ENCODE measurements around the gene SLC6A16. TPM values are rescaled to one million over a fixed set of nuclear protein-coding genes. Genes with fewer than 3 reads are reported as not detected.
A peak's percentile ranks its signal among the peaks of the same experiment; 100 is the strongest.
"Not testable (repeated sequence)": the region's sequence is repeated elsewhere in the genome, so short reads cannot be mapped to it uniquely, and the experiment has no call there.

SLC6A16 gene
- total RNA-seq, 1 donor from 2014 or later, result not detected

DNA sequence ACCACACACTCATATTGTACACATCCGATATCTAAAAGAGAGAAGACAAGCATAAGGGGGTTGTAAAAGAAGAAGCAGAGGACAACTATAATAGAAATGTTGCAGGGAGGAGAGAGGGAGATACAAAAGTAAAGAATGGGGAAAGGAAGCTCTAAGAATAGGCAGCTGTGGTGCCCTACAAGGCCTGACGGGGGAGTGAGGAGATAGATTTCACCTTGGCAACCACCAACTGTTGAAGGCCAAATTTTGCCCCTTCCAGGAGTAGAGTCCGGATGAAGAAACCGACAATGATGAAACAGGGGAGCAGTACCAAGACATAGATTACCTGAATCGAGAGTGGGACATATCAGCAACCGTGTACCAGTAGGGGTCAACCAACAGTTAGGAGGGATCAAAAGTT, 15.9 kb downstream of the SLC6A16 start:
- Histone ChIP-seq H3K36me3 (ENCODE audit: control insufficient read depth in 3 of 3, insufficient read depth in 3 of 3, low read length in 3 of 3) (no peaks in the 10 kb centered on the region), H3K4me1 (ENCODE audit: control insufficient read depth in 3 of 3, insufficient read depth in 3 of 3, low read length in 3 of 3) (no peaks in the 10 kb centered on the region), H3K9ac (ENCODE audit: low read depth in 1 of 3, low read length in 3 of 3) (no peak overlapping the region), H3K27me3 (ENCODE audit: control insufficient read depth in 3 of 3, insufficient read depth in 3 of 3, low read length in 3 of 3) (no peaks in the 10 kb centered on the region), H3K9me3 (ENCODE audit: control insufficient read depth in 3 of 3, low read length in 3 of 3) (no peaks in the 10 kb centered on the region), H3K27ac (ENCODE audit: low read depth, low read length) (no peak overlapping the region), H3K4me3 (ENCODE audit: low read length in 3 of 3) (no peak overlapping the region)

DNA sequence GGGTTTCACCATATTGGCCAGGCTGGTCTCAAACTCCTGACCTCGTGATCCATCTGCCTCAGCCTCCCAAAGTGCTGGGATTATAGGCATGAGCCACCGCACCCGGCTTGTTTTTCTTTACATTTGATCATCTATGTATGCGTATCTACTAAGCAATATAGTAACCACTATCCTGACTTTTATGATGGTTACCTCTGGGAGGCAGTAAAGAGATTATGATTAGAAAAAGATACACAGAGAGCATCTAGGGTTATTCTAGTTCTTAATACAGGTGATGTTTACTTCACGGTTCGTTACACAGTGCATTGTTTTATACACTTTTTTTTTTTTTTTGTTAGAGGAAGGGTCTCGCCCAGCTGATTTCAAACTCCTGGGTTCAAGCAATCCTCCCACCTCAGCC, 18.3 kb downstream of the SLC6A16 start:
- H3K9me3 ChIP-seq (ENCODE audit: control insufficient read depth in 3 of 3, low read length in 3 of 3); H3K4me3 ChIP-seq (ENCODE audit: low read length in 3 of 3); H3K27me3 ChIP-seq (ENCODE audit: control insufficient read depth in 3 of 3, insufficient read depth in 3 of 3, low read length in 3 of 3); H3K27ac ChIP-seq (ENCODE audit: low read depth, low read length); H3K9ac ChIP-seq (ENCODE audit: low read depth in 1 of 3, low read length in 3 of 3); H3K4me1 ChIP-seq (ENCODE audit: control insufficient read depth in 3 of 3, insufficient read depth in 3 of 3, low read length in 3 of 3); H3K36me3 ChIP-seq (ENCODE audit: control insufficient read depth in 3 of 3, insufficient read depth in 3 of 3, low read length in 3 of 3): not testable (repeated sequence)

DNA sequence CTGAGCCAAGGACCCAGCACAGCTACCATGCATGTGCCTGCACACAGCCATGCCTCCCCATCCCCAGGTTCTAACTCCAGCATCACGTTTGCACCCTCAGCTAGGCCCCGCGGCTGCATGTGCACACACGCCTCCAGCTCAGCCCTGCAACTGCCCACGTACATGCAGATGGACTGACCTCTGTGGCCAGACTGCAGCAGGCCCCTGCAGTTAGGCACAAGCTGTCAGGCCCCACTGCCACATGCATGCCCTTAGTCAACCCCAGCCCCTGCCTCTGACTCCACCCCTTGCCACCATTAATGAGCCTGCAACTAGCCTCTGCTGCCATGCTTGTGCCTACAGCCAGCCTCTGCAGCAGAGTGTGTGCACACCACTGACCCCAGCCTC, 23.1 kb downstream of the SLC6A16 start:
- Histone ChIP-seq H3K4me3 (ENCODE audit: low read length in 3 of 3) (no peak overlapping the region), H3K4me1 (ENCODE audit: control insufficient read depth in 3 of 3, insufficient read depth in 3 of 3, low read length in 3 of 3) (peaks cover 0 to 3% (median 0%) of the 10 kb centered on the region in 3 donors), H3K36me3 (ENCODE audit: control insufficient read depth in 3 of 3, insufficient read depth in 3 of 3, low read length in 3 of 3) (no peaks in the 10 kb centered on the region), H3K9me3 (ENCODE audit: control insufficient read depth in 3 of 3, low read length in 3 of 3) (no peaks in the 10 kb centered on the region), H3K9ac (ENCODE audit: low read depth in 1 of 3, low read length in 3 of 3) (no peak overlapping the region), H3K27me3 (ENCODE audit: control insufficient read depth in 3 of 3, insufficient read depth in 3 of 3, low read length in 3 of 3) (peaks cover 0 to 7% (median 0%) of the 10 kb centered on the region in 3 donors), H3K27ac (ENCODE audit: low read depth, low read length) (no peak overlapping the region)

DNA sequence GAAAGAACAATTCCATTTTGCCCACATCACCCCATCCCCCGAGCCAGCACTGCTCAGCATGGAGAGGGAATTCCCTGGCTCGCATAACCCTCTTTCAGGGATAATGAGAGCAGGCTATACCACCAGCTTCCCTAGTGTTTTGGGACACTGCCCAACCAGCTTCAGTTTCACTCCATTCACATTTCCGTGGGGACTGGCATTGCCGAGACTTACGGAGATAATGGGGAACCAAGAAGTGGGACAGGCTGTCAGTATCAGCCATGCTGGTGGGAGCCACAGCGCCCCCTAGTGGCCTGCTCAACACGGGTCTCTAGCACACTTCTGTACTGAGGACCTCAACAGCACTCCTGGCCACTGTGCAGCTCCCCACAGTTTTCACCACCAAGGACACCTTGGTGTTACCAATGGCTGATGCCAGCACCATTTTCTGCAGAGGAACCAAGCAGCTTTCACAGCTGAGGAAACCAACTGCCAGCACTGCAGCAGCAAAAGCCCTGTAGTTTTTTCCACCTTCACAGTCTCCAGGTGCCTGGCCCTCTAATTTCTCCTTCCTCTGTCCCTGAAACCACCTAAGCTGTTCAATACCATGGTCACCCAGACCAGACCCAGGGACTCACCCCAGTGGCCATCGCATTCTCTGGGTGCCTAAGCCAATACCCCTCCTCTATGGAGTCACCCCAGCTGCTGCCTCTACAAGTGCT, 23.7 kb downstream of the SLC6A16 start:
- Histone ChIP-seq H3K27ac (ENCODE audit: low read depth, low read length) (no peak overlapping the region), H3K27me3 (ENCODE audit: control insufficient read depth in 3 of 3, insufficient read depth in 3 of 3, low read length in 3 of 3) (peaks cover 0 to 7% (median 0%) of the 10 kb centered on the region in 3 donors), H3K4me1 (ENCODE audit: control insufficient read depth in 3 of 3, insufficient read depth in 3 of 3, low read length in 3 of 3) (peaks cover 0 to 3% (median 0%) of the 10 kb centered on the region in 3 donors), H3K9ac (ENCODE audit: low read depth in 1 of 3, low read length in 3 of 3) (no peak overlapping the region), H3K9me3 (ENCODE audit: control insufficient read depth in 3 of 3, low read length in 3 of 3) (no peaks in the 10 kb centered on the region), H3K36me3 (ENCODE audit: control insufficient read depth in 3 of 3, insufficient read depth in 3 of 3, low read length in 3 of 3) (no peaks in the 10 kb centered on the region), H3K4me3 (ENCODE audit: low read length in 3 of 3) (peak overlapping the region in 2 of 3 donors; percentile 40 to 49)

DNA sequence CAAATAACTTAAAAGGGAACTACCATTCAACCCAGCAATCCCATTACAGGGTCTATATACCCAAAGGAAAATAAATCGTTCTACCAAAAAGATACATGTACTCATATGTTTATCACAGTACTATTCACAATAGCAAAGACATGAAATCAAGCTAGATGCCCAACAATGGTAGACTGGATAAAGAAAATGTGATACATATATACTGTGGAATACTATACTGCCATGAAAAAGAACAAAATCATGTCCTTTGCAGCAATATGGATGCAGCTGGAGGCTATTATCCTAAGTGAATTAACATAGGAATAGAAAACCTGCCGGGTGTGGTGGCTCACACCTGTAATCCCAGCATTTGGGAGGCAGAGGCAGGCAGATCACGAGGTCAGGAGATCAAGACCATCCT, 26.3 kb downstream of the SLC6A16 start:
- not testable (repeated sequence) for H3K27ac ChIP-seq (ENCODE audit: low read depth, low read length); H3K4me3 ChIP-seq (ENCODE audit: low read length in 3 of 3); H3K9ac ChIP-seq (ENCODE audit: low read depth in 1 of 3, low read length in 3 of 3); H3K36me3 ChIP-seq (ENCODE audit: control insufficient read depth in 3 of 3, insufficient read depth in 3 of 3, low read length in 3 of 3); H3K9me3 ChIP-seq (ENCODE audit: control insufficient read depth in 3 of 3, low read length in 3 of 3); H3K27me3 ChIP-seq (ENCODE audit: control insufficient read depth in 3 of 3, insufficient read depth in 3 of 3, low read length in 3 of 3); H3K4me1 ChIP-seq (ENCODE audit: control insufficient read depth in 3 of 3, insufficient read depth in 3 of 3, low read length in 3 of 3)

DNA sequence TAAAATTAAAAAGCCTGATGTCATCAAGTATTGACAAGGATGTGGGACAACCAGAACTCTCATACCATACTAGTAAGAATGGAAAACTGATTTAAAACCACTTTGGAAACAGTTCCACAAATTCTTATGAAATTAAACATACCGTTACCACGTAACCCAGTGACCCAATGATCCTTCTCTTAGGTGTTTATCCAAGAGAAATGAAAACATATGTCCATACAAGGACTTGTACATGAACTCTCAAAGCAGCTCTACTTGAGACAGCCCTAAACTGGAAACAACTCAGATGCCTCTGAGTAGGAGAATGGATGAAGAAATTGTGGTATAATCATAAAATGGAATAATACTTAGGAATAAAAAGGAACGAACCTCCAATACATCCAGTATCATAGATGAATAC, 27.6 kb downstream of the SLC6A16 start:
- Histone ChIP-seq H3K36me3 (ENCODE audit: control insufficient read depth in 3 of 3, insufficient read depth in 3 of 3, low read length in 3 of 3) (no peaks in the 10 kb centered on the region), H3K4me3 (ENCODE audit: low read length in 3 of 3) (no peak overlapping the region), H3K4me1 (ENCODE audit: control insufficient read depth in 3 of 3, insufficient read depth in 3 of 3, low read length in 3 of 3) (peaks cover 0 to 3% (median 0%) of the 10 kb centered on the region in 3 donors), H3K9me3 (ENCODE audit: control insufficient read depth in 3 of 3, low read length in 3 of 3) (no peaks in the 10 kb centered on the region), H3K27me3 (ENCODE audit: control insufficient read depth in 3 of 3, insufficient read depth in 3 of 3, low read length in 3 of 3) (peaks cover 0 to 11% (median 0%) of the 10 kb centered on the region in 3 donors), H3K9ac (ENCODE audit: low read depth in 1 of 3, low read length in 3 of 3) (no peak overlapping the region), H3K27ac (ENCODE audit: low read depth, low read length) (no peak overlapping the region)

DNA sequence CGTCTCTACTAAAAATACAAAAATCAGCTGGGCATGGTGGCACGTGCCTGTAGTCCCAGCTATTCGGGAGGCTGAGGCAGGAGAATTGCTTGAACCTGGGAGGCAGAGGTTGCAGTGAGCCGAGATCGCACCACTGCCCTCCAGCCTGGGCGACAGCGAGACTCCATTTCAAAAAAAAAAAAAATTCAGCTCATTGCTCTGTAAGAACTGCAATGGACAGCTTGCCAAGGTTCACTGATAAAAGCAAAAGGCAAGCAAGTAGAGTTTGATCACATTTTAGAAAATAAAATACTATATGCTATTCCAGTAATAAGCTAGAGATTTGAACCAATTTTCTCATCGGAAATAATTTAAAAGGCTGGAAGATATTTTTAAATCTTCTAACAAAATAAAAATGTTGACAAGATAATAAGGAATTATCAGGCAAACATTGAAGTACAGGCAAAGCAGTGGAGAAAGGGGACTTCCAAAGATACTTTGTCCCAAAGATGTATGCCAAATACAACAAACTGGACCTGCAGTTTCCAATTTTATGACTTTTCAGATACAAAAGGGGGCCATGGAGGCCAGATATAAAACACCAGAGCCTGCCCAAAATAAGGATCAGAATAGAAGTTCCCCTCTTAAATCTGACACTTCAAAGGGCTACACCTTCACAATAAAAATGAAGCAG, 29.6 kb downstream of the SLC6A16 start:
- Histone ChIP-seq H3K36me3 (ENCODE audit: control insufficient read depth in 3 of 3, insufficient read depth in 3 of 3, low read length in 3 of 3) (no peaks in the 10 kb centered on the region), H3K27me3 (ENCODE audit: control insufficient read depth in 3 of 3, insufficient read depth in 3 of 3, low read length in 3 of 3) (peaks cover 0 to 4% (median 0%) of the 10 kb centered on the region in 3 donors), H3K4me1 (ENCODE audit: control insufficient read depth in 3 of 3, insufficient read depth in 3 of 3, low read length in 3 of 3) (no peaks in the 10 kb centered on the region), H3K27ac (ENCODE audit: low read depth, low read length) (no peak overlapping the region), H3K9me3 (ENCODE audit: control insufficient read depth in 3 of 3, low read length in 3 of 3) (no peaks in the 10 kb centered on the region), H3K4me3 (ENCODE audit: low read length in 3 of 3) (no peak overlapping the region), H3K9ac (ENCODE audit: low read depth in 1 of 3, low read length in 3 of 3) (no peak overlapping the region)

DNA sequence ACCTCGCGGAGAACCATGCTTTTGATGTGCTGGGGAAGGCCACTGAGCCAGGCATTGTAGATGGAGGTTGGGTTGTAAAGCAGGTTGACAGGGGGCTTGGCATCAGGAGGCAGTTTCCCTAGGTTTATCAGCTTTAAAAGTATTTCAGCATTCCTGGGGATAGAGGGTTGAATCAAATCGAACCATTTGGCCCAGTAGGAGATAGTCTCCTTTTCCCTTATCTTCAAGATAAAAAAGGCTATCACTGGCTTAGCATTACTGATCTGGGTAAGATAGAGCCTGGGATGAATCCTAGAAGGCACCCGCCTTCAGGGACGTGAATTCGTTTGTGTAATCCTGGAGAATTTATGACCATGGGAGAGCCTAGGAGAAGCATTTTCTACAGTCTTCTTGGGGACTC, 30.6 kb downstream of the SLC6A16 start:
- H3K9me3 ChIP-seq (ENCODE audit: control insufficient read depth in 3 of 3, low read length in 3 of 3), result no peaks in the 10 kb centered on the region
- no peak overlapping the region for H3K4me3 ChIP-seq (ENCODE audit: low read length in 3 of 3)
- H3K4me1 ChIP-seq (ENCODE audit: control insufficient read depth in 3 of 3, insufficient read depth in 3 of 3, low read length in 3 of 3), result no peaks in the 10 kb centered on the region
- H3K36me3 ChIP-seq (ENCODE audit: control insufficient read depth in 3 of 3, insufficient read depth in 3 of 3, low read length in 3 of 3), result peaks cover 0 to 2% (median 0%) of the 10 kb centered on the region in 3 donors
- H3K9ac ChIP-seq (ENCODE audit: low read depth in 1 of 3, low read length in 3 of 3), result no peak overlapping the region
- H3K27ac ChIP-seq (ENCODE audit: low read depth, low read length), result no peak overlapping the region
- peaks cover 0 to 4% (median 0%) of the 10 kb centered on the region in 3 donors for H3K27me3 ChIP-seq (ENCODE audit: control insufficient read depth in 3 of 3, insufficient read depth in 3 of 3, low read length in 3 of 3)

DNA sequence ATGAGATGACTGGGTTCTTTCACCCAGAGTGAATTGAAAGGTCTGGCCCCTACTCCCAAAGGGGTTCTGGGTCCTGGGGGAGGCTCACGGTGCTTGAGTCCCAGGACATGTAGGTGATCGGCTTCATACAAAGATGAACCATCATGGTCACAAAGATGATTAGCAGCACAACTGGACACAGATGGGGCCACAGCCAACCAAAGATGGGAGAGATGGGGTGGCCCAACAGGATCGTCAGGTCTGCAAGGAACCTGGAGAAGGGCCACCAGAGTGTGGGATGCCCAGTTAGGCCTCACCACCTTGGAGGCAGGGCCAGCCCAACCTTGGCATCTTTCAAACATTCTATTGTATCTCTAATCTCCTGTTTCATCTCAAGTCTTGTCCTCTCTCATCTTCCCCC, 34.5 kb downstream of the SLC6A16 start:
- H3K27me3 ChIP-seq (ENCODE audit: control insufficient read depth in 3 of 3, insufficient read depth in 3 of 3, low read length in 3 of 3), result peaks cover 0 to 4% (median 0%) of the 10 kb centered on the region in 3 donors
- no peaks in the 10 kb centered on the region for H3K4me1 ChIP-seq (ENCODE audit: control insufficient read depth in 3 of 3, insufficient read depth in 3 of 3, low read length in 3 of 3)
- no peak overlapping the region for H3K4me3 ChIP-seq (ENCODE audit: low read length in 3 of 3)
- no peak overlapping the region for H3K9ac ChIP-seq (ENCODE audit: low read depth in 1 of 3, low read length in 3 of 3)
- peaks cover 0 to 2% (median 0%) of the 10 kb centered on the region in 3 donors for H3K36me3 ChIP-seq (ENCODE audit: control insufficient read depth in 3 of 3, insufficient read depth in 3 of 3, low read length in 3 of 3)
- H3K9me3 ChIP-seq (ENCODE audit: control insufficient read depth in 3 of 3, low read length in 3 of 3), result no peaks in the 10 kb centered on the region
- no peak overlapping the region for H3K27ac ChIP-seq (ENCODE audit: low read depth, low read length)

DNA sequence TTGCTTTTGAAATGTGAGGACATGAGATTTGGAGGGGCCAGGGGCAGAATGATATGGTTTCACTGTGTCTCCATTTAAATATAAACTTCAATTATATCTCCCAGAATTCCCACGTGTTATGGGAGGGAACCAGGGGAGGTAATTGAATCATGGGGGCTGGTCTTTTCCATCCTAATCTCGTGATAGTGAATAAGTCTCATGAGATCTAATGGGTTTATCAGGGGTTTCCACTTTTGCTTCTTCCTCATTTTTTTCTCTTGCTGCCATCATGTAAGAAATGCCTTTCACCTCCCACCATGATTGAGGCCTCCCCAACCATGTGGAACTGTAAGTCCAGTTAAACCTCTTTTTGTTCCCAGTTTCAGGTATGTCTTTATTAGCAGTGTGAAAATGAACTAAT, 35.7 kb downstream of the SLC6A16 start:
- not testable (repeated sequence) for H3K36me3 ChIP-seq (ENCODE audit: control insufficient read depth in 3 of 3, insufficient read depth in 3 of 3, low read length in 3 of 3)

More for the DNA sequence above, 35.7 kb downstream of the SLC6A16 start:
- H3K27ac ChIP-seq (ENCODE audit: low read depth, low read length); H3K4me1 ChIP-seq (ENCODE audit: control insufficient read depth in 3 of 3, insufficient read depth in 3 of 3, low read length in 3 of 3); H3K27me3 ChIP-seq (ENCODE audit: control insufficient read depth in 3 of 3, insufficient read depth in 3 of 3, low read length in 3 of 3); H3K9ac ChIP-seq (ENCODE audit: low read depth in 1 of 3, low read length in 3 of 3); H3K9me3 ChIP-seq (ENCODE audit: control insufficient read depth in 3 of 3, low read length in 3 of 3); H3K4me3 ChIP-seq (ENCODE audit: low read length in 3 of 3): not testable (repeated sequence)
